GM18505 (cell line): ENCODE data around the gene DCST1.
A peak's percentile ranks its signal among the peaks of the same experiment; 100 is the strongest.

Experiments used
- ATAC-seq: cut with Tn5 transposase; IDR thresholded peaks from one replicate; pipeline ENCODE4 v1.9.1; 2021; ENCODE audit not compliant: unreplicated experiment
- POLR2A ChIP-seq: IDR thresholded peaks from 4 replicates; pipeline ENCODE4 v1.6.1; 2011; ENCODE audit warnings: borderline replicate concordance; ENCODE audit not compliant: insufficient read depth, insufficient read length; ENCODE audit errors: extremely low read depth

The DCST1 gene

DNA sequence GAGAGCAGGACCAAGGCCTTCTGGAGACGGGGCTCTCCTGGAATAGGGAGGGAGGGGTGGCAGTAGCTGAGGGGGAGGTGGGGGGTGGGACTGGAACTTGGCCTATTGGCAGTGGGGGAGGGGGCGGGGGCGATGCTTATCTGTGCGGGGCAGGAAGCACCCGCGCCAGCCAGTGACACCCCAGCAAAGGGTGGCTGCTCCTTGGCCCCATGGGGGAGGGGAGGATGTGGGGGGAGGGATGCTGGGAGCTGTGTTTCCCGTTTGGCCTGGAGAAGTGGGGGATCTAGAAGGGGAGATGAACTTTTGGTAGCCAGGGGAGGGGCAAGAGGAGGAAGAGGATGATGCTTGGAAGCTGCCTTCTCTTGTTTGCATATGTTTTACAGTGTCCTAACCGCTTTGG lies 20.0 kb upstream of the DCST1 start:
- ATAC-seq: no peak
- TF ChIP-seq POLR2A: no peak

DNA sequence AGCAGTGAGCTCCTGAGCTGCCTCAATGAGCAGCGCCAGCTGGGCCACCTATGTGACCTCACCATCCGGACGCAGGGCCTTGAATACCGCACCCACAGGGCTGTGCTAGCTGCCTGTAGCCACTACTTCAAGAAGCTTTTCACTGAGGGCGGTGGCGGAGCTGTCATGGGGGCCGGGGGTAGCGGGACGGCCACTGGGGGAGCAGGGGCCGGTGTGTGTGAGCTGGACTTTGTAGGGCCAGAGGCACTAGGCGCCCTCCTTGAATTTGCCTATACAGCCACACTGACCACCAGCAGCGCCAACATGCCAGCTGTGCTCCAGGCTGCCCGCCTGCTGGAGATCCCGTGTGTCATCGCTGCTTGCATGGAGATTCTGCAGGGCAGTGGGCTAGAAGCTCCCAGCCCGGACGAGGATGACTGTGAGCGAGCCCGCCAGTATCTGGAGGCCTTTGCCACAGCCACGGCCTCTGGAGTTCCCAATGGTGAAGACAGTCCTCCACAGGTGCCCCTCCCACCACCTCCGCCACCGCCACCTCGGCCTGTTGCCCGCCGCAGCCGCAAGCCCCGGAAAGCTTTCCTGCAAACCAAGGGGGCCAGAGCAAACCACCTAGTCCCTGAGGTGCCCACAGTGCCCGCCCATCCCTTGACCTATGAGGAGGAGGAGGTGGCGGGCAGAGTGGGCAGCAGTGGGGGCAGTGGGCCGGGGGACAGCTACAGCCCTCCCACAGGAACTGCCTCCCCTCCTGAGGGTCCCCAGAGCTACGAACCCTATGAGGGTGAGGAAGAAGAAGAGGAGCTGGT lies 18.7 kb upstream of the DCST1 start:
- no peak for ATAC-seq
- TF ChIP-seq POLR2A: no peak

GRCh38 chr1:155015527-155016230 lies 17.9 kb upstream of the DCST1 start:
- TF ChIP-seq POLR2A: no peak
- ATAC-seq: no peak

- TF ChIP-seq POLR2A: no peak
- no peak for ATAC-seq
Measured at GRCh38 chr1:155016231-155016831, 17.3 kb upstream of the DCST1 start.

- ATAC-seq: peak; percentile 78
- peak; percentile 52 for TF ChIP-seq POLR2A
Measured at GRCh38 chr1:155017041-155017945, 16.3 kb upstream of the DCST1 start.

GRCh38 chr1:155017946-155018316 lies 15.7 kb upstream of the DCST1 start:
- ATAC-seq: no peak
- TF ChIP-seq POLR2A: no peak

DNA sequence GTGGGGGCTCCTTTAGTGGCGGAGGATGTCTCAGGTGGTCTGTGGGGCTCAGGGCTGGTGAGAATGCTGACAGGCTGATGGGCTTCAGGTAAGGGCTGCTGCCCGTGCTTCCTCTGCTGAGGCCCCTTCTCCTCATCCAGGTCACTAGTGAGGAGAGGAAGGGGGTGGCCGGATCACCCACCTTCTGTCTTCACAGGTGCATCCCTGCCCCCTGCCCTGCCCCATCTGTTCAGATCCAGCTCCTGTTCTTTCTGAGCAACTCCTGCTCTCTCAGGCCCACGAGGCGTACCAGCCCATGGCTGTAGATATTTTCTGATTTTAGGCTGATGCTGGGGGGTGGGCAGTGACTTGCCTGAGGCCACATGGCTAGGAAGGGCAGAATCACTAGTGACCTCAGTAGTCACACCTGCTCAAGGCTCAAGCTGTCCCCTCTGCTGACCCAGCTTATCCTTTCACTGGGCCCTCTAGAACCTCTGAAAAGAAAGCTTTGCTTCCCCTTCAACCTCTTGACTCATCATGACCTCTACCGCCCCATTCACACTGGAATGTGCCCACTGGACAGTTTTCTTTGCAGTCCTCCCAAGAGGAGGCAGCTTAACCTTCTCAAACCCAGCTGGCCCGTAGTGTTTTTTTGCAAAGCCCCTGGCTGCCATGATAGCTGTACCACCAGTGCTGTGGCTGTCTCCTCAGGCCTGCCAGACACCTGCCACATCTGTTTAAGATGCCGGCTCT lies 14.8 kb upstream of the DCST1 start:
- TF ChIP-seq POLR2A: no peak
- ATAC-seq: no peak

- no peak for ATAC-seq
- TF ChIP-seq POLR2A: no peak
Measured at GRCh38 chr1:155019377-155020245, 14.0 kb upstream of the DCST1 start.

GRCh38 chr1:155022136-155022926 lies 11.3 kb upstream of the DCST1 start:
- TF ChIP-seq POLR2A: no peak

GRCh38 chr1:155022927-155023236 lies 10.7 kb upstream of the DCST1 start:
- no peak for TF ChIP-seq POLR2A
- ATAC-seq: no peak

More at GRCh38 chr1:155022136-155022926, 11.3 kb upstream of the DCST1 start:
- no peak for ATAC-seq

- TF ChIP-seq POLR2A: no peak
- ATAC-seq: no peak
Measured at GRCh38 chr1:155023627-155024026, 10.0 kb upstream of the DCST1 start.
